Measurements from ENCODE around the gene CDH23.

The CDH23 gene

GRCh38 chr10:71537125-71537524, 140.4 kb downstream of the CDH23 start:
- Histone ChIP-seq H3K36me3 (no peaks in the 10 kb centered on the region), H3K9me3 (no peaks in the 10 kb centered on the region), H3K27me3 (peaks cover 4% of the 10 kb centered on the region), H3K4me1 (ENCODE audit: control insufficient read depth in 1 of 2, insufficient read depth in 1 of 2, low read depth in 1 of 2, low read length in 1 of 2) (no peaks in the 10 kb centered on the region), H3K4me3 (ENCODE audit: low read depth in 1 of 2, low read length in 1 of 2) (no peak overlapping the region), H3K27ac (no peak overlapping the region)
- TF ChIP-seq CTCF (IDR thresholded peaks at IDR 0.05), result no peak

GRCh38 chr10:71537681-71538080, 141.0 kb downstream of the CDH23 start:
- no peaks in the 10 kb centered on the region for H3K9me3 ChIP-seq
- peaks cover 4% of the 10 kb centered on the region for H3K27me3 ChIP-seq
- no peaks in the 10 kb centered on the region for H3K4me1 ChIP-seq (ENCODE audit: control insufficient read depth in 1 of 2, insufficient read depth in 1 of 2, low read depth in 1 of 2, low read length in 1 of 2)
- TF ChIP-seq CTCF (IDR thresholded peaks at IDR 0.05), result no peak
- no peak overlapping the region for H3K27ac ChIP-seq
- H3K4me3 ChIP-seq (ENCODE audit: low read depth in 1 of 2, low read length in 1 of 2), result no peak overlapping the region
- no peaks in the 10 kb centered on the region for H3K36me3 ChIP-seq

GRCh38 chr10:71538608-71539260, 142.0 kb downstream of the CDH23 start:
- no peaks in the 10 kb centered on the region for H3K9me3 ChIP-seq
- H3K4me1 ChIP-seq (ENCODE audit: control insufficient read depth in 1 of 2, insufficient read depth in 1 of 2, low read depth in 1 of 2, low read length in 1 of 2), result no peaks in the 10 kb centered on the region
- TF ChIP-seq CTCF (IDR thresholded peaks at IDR 0.05), result no peak
- H3K4me3 ChIP-seq (ENCODE audit: low read depth in 1 of 2, low read length in 1 of 2), result no peak overlapping the region
- no peaks in the 10 kb centered on the region for H3K36me3 ChIP-seq
- no peak overlapping the region for H3K27ac ChIP-seq
- H3K27me3 ChIP-seq, result peaks cover 4% of the 10 kb centered on the region

- TF ChIP-seq CTCF (IDR thresholded peaks at IDR 0.05), result no peak
- no peak overlapping the region for H3K27ac ChIP-seq
- no peaks in the 10 kb centered on the region for H3K4me1 ChIP-seq (ENCODE audit: control insufficient read depth in 1 of 2, insufficient read depth in 1 of 2, low read depth in 1 of 2, low read length in 1 of 2)
- no peak overlapping the region for H3K4me3 ChIP-seq (ENCODE audit: low read depth in 1 of 2, low read length in 1 of 2)
- H3K9me3 ChIP-seq, result no peaks in the 10 kb centered on the region
- no peaks in the 10 kb centered on the region for H3K36me3 ChIP-seq
- H3K27me3 ChIP-seq, result peaks cover 4% of the 10 kb centered on the region
Observed at GRCh38 chr10:71539442-71540118, 142.9 kb downstream of the CDH23 start.

GRCh38 chr10:71542478-71542877, 145.8 kb downstream of the CDH23 start:
- H3K4me1 ChIP-seq (ENCODE audit: control insufficient read depth in 1 of 2, insufficient read depth in 1 of 2, low read depth in 1 of 2, low read length in 1 of 2), result no peaks in the 10 kb centered on the region
- peaks cover 4% of the 10 kb centered on the region for H3K27me3 ChIP-seq
- H3K9me3 ChIP-seq, result no peaks in the 10 kb centered on the region

More at GRCh38 chr10:71542478-71542877, 145.8 kb downstream of the CDH23 start:
- TF ChIP-seq CTCF (IDR thresholded peaks at IDR 0.05), result no peak
- Histone ChIP-seq H3K4me3 (ENCODE audit: low read depth in 1 of 2, low read length in 1 of 2) (no peak overlapping the region), H3K27ac (no peak overlapping the region), H3K36me3 (no peaks in the 10 kb centered on the region)

Data from neutrophil (primary cell).